ENCODE measurements around the gene ALOX12. TPM values are rescaled to one million over a fixed set of nuclear protein-coding genes. Genes with fewer than 3 reads are reported as not detected.
"Not testable (repeated sequence)": the region's sequence is repeated elsewhere in the genome, so short reads cannot be mapped to it uniquely, and the experiment has no call there.

The ALOX12 gene
- total RNA-seq, 2 donors from 2014 or later = 2.0 TPM; not detected in 1

DNA sequence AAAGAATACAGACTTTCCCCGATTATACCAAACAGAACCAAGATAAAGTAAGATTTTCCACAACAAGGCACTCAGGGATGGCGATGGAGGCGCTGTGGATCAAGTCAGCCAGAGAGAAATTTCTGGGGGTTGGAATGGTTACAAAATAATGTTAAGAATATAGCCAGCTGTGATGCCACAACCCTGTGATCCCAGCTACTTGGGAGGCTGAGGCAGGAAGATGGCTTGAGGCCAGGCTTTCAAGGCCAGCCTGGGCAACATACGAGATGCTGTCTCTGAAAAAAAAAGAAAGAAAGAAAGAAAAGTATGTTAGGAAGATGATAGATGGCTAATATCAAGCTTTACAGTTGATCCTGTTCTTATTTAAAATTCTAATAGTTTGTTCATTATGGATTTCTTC is 10.6 kb upstream of the ALOX12 start:
- Histone ChIP-seq H3K27ac (no peak overlapping the region), H3K4me3 (no peak overlapping the region), H3K36me3 (no peaks in the 10 kb centered on the region), H3K27me3 (no peaks in the 10 kb centered on the region), H3K9ac (ENCODE audit: low read depth in 2 of 2, low read length in 2 of 2) (no peak overlapping the region), H3K4me1 (no peaks in the 10 kb centered on the region), H3K9me3 (no peaks in the 10 kb centered on the region)
- DNase-seq = no peak
- intact Hi-C loops (cut with DNase I) = no loop called here
- TF ChIP-seq, protein P1, sequence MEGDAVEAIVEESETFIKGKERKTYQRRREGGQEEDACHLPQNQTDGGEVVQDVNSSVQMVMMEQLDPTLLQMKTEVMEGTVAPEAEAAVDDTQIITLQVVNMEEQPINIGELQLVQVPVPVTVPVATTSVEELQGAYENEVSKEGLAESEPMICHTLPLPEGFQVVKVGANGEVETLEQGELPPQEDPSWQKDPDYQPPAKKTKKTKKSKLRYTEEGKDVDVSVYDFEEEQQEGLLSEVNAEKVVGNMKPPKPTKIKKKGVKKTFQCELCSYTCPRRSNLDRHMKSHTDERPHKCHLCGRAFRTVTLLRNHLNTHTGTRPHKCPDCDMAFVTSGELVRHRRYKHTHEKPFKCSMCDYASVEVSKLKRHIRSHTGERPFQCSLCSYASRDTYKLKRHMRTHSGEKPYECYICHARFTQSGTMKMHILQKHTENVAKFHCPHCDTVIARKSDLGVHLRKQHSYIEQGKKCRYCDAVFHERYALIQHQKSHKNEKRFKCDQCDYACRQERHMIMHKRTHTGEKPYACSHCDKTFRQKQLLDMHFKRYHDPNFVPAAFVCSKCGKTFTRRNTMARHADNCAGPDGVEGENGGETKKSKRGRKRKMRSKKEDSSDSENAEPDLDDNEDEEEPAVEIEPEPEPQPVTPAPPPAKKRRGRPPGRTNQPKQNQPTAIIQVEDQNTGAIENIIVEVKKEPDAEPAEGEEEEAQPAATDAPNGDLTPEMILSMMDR (IDR thresholded peaks at IDR 0.05) = no peak

DNA sequence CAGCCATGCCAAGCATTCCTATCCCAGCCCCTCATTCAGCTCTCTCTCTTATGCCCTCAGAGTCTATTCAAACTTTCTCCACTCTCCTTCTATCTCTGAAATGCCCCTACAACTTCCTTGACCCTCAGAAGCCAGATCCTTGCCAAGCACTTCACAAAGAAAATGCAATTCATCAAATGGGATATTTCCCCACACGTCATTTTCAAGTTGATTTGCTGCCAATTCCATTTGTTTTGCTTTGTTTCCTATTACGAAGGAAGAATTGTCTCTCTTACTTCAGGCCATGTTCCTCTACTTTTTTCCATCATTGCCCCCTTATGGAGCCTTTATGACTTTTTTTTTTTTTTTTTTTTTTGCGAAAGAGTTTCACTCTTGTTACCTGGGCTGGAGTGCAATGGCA is 9.2 kb upstream of the ALOX12 start:
- Histone ChIP-seq H3K4me3 (no peak overlapping the region), H3K36me3 (no peaks in the 10 kb centered on the region), H3K9ac (ENCODE audit: low read depth in 2 of 2, low read length in 2 of 2) (no peak overlapping the region), H3K9me3 (no peaks in the 10 kb centered on the region), H3K4me1 (no peaks in the 10 kb centered on the region), H3K27ac (no peak overlapping the region), H3K27me3 (no peaks in the 10 kb centered on the region)
- TF ChIP-seq, protein P1 (IDR thresholded peaks at IDR 0.05) = no peak
- intact Hi-C loops (cut with DNase I) = no loop called here
- no peak for DNase-seq

DNA sequence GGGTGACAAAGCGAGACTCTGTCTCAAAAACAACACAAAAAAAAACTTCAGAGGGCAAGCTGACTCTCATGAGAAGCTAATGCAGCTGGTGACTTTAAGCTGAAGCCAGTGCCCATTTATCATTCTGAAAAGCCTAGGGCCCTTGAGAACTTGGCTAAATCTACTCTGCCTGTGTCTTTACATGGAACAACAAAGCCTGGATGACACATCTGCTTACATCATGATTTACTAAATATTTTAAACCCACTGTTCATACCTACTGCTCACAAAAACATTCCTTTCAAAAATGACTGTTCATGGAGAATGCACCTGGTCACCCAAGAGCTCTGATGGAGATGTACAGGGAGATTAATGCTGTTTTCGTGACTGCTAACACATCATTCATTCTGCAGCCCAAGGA is 6.1 kb upstream of the ALOX12 start:
- H3K36me3 ChIP-seq = no peaks in the 10 kb centered on the region
- no peaks in the 10 kb centered on the region for H3K27me3 ChIP-seq
- intact Hi-C loops (cut with DNase I) = no loop called here
- no peak for DNase-seq
- H3K27ac ChIP-seq = no peak overlapping the region
- H3K9me3 ChIP-seq = no peaks in the 10 kb centered on the region
- H3K9ac ChIP-seq (ENCODE audit: low read depth in 2 of 2, low read length in 2 of 2) = no peak overlapping the region
- no peak overlapping the region for H3K4me3 ChIP-seq
- no peaks in the 10 kb centered on the region for H3K4me1 ChIP-seq
- TF ChIP-seq, protein P1 (IDR thresholded peaks at IDR 0.05) = no peak

GRCh38 chr17:6993613-6994056 is 2.2 kb upstream of the ALOX12 start:
- intact Hi-C loops (cut with DNase I); H3K36me3 ChIP-seq; DNase-seq; H3K27ac ChIP-seq; H3K9me3 ChIP-seq; H3K4me3 ChIP-seq; H3K9ac ChIP-seq (ENCODE audit: low read depth in 2 of 2, low read length in 2 of 2); H3K27me3 ChIP-seq; H3K4me1 ChIP-seq: not testable (repeated sequence)

DNA sequence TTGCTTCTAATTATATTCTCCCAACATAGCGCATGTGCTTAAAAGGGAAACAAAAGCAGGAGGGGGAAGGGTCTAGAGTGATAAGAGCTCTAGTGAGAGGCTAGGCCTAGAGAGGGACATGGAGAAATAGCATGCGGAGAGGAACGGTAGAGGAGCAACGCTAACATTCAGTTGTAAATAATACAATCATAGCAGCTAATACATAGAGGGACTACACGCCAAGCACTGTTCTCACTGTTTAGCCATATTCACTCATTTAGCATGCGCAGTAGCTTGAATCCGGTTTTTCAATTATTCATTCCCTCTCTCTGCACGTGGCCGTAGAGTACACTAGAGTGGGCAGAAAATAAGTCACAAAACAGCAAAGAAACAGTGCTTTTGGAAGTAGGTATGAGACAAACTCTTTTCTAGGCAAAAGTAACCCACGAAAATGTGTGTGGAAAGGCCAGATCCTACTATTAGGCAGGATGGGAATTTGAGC is 1.7 kb upstream of the ALOX12 start:
- Histone ChIP-seq H3K36me3 (no peaks in the 10 kb centered on the region), H3K9me3 (no peaks in the 10 kb centered on the region), H3K4me1 (peaks cover 5% of the 10 kb centered on the region), H3K9ac (ENCODE audit: low read depth in 2 of 2, low read length in 2 of 2) (no peak overlapping the region), H3K27ac (no peak overlapping the region), H3K27me3 (no peaks in the 10 kb centered on the region), H3K4me3 (no peak overlapping the region)
- TF ChIP-seq, protein P1 (IDR thresholded peaks at IDR 0.05) = no peak
- DNase-seq = no peak
- intact Hi-C loops (cut with DNase I) = no loop called here

DNA sequence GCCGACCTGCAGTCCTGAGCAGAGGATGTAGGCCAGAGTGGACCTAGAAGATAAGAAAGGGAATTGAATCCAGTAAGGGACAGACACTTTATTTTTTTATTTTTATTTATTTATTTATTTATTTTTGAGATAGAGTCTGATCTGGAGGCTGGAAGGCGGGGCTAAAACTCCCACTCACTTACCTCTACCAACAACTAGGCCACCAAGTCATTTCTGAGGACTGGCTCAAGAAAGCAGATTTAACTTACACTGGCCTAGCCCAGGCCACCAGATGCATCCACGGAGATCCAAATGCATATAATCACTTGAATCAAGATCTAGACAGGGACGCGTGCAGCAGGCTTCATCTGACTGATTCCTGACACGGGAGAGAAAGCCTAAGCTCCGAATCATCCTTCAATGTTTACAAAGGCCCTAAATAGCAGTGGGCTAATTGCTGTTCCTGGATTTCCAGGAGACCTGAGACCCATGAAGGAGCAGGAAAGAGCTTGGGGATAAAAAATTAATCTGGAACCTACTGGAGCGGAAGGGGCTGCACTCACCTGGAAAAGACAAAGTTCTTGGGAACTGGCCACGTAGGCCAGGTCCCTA is 1.1 kb upstream of the ALOX12 start:
- DNase-seq = no peak
- H3K9ac ChIP-seq (ENCODE audit: low read depth in 2 of 2, low read length in 2 of 2) = no peak overlapping the region
- no peaks in the 10 kb centered on the region for H3K27me3 ChIP-seq

More for the DNA sequence above, 1.1 kb upstream of the ALOX12 start:
- no peak overlapping the region for H3K4me3 ChIP-seq
- intact Hi-C loops (cut with DNase I) = no loop called here
- TF ChIP-seq, protein P1 (IDR thresholded peaks at IDR 0.05) = no peak
- H3K36me3 ChIP-seq = no peaks in the 10 kb centered on the region
- no peak overlapping the region for H3K27ac ChIP-seq
- H3K4me1 ChIP-seq = peaks cover 5% of the 10 kb centered on the region
- no peaks in the 10 kb centered on the region for H3K9me3 ChIP-seq
